HG02885 (cell line): ENCODE data around the gene OXGR1.

ENCODE experiments used
- ATAC-seq: cut with Tn5 transposase; IDR thresholded peaks from one replicate; pipeline ENCODE4 v1.9.1; 2021; ENCODE audit warnings: mild to moderate bottlenecking; ENCODE audit not compliant: unreplicated experiment, poor library complexity

Gene OXGR1

DNA sequence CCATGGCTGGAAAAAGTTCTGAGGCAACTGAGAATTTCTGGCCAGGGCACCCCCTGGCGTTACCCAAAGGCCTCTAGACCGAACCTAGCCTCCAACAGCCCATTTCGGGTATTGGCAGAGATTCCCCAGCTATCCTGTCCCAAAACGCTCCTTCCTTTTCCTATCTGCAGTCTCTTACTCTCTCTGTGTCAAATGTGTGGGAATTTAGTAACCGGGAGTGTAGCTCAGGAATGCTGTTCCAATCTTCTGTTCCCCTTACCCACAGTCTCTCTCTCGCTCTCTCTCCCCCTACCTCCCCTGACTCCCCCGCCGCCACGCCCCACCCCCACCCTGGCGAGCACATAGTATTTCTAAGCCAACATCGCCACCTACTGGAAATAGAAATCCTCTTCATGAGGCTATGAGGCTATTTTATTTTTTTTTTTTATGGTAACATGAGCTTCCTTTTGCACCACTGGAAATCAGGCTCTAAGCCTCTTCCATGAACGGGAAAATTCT, 27.0 kb downstream of the OXGR1 start:
- ATAC-seq: no peak

- no peak for ATAC-seq
Measured at GRCh38 chr13:96966415-96967102, 27.7 kb downstream of the OXGR1 start.

DNA sequence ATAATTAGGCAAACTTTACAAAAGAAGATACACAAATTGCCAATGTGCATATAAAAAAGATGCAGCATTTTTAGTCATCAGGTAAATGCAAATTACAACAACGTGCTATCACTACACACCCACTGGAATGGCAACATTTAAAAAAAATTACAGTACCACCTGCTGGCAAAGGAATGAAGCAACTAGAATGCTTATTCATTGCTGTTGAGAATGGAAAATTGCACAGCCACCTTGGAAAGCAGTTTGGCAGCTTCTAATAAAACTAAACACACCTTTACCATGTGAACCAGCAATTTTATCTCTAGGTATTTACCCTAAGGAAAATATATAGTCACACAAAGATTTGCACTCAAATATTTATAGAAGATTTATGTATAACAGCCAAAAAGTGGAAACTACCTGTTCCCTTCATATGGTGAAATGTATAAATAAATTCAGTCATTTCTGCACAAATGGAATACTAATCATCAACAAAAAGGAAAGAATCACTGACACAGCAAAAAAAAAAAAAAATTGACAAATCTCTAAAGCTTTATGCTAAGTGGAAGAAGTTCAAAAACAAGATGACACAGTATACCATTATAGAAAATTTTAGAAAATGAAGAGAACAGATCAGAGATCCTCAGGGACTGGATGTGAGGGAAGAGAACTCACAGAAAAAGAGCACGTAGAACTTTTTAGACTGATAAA, 30.3 kb downstream of the OXGR1 start:
- no peak for ATAC-seq

DNA sequence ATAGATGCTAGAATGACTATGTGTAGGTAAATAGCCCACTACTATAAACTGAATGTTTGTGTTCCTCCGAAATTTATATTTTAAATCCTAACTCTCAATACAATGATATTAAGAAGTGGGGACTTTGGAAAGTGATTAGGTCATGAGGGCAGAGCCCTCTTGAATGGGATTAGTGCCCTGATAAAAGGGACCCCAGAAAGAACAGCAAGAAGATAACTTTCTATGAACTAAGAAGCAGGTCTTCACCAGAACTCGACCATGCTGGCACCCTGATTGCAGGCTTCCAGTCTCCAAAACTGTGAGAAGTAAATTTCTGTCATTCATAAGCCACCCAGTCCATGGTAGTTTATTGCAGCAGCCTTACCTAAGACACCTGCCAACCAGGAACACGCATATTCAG, 33.9 kb downstream of the OXGR1 start:
- ATAC-seq: no peak

DNA sequence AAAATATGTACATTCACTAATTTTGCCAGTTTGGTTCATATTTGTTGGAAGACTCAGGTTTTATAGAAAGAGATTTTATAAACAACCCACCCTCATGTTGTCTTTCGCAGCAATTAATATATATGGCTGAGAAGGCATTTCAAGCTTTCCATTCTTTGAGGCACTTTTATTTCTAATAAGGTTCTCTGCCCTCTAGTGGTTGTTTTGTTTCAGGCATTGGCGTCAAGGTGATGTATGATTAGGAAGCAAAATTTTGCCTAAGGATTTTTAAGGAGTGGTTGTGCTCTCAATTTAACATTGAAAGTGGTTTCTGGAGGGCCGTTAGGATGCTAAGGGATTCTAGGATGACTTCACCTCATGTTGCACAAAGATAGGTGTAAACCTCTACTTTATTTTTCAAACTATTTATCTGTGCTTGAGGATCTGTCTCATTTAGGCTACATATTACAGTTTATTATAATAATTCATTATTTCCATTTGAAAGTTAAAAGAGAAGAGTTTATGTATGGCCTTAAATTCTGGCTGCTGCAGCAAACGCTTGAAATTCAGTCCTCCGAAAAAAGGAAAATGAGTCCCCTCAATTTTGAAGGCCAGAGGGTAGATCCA, 35.9 kb downstream of the OXGR1 start:
- ATAC-seq: peak; percentile 65

DNA sequence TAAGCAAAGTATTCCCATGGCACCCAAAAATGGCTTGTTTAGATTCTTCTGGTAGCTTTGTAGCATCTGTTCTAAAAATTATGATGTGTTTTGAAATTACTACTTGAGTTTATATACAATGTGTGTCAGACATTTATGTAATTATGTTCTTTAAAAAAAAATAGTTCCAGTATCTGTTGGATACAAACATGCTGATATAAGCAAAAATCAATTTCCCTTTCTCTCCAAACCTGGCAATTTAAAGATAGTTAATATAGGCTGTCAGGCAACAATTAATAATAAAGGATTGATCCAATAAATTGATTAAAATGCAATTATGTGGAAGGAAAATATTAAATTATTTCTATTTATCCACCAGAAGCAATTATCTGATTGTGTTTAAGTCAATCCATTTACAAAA, 41.7 kb downstream of the OXGR1 start:
- no peak for ATAC-seq

DNA sequence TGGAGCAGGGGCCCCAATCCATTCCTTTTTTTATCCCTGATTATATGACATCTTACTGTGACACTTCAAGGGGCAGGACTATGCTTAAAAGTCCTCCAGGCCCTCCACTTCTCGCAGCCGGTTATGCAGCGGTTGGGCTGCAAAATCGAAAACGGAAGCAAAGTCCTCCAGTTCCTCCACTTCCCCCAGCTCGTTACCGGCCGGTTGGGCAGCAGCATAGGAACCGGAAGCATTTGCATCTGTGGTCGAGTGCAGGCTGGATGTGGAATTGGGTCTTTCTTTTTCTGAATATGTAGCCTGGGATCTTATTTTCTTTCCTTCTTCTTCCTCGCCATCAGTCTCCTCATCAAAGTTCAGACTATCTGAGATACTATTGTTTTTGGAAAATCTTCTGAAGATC, 46.1 kb downstream of the OXGR1 start:
- ATAC-seq: no peak

DNA sequence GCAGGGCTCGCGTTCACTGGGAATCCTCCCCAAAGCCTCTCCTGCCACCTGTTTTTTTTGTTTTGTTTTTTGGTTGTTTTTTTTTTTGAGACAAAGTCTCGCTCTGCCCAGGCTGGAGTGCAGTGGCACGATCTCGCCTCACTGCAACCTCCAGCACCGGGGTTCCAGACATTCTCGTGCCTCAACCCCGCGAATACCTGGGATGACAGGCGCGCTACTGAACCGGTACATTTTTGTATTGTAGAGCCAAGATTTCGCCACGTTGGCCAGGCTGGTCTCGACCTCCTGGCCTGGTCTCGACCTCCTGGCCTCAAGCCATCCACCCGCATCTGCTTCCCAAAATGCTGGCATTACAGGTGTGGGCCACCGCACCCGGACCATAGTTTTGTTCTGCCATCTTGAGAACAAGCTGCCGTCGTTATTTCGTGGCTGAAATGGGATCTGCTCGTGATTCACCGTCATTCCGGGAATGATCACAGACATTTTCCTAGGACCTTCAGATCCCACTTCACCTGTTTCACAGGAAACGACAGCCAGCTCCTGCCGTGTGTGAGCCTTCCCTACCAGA, 46.8 kb downstream of the OXGR1 start:
- no peak for ATAC-seq

GRCh38 chr13:96946709-96947311, 47.5 kb downstream of the OXGR1 start:
- no peak for ATAC-seq

GRCh38 chr13:96940961-96941360, 53.3 kb downstream of the OXGR1 start:
- no peak for ATAC-seq

DNA sequence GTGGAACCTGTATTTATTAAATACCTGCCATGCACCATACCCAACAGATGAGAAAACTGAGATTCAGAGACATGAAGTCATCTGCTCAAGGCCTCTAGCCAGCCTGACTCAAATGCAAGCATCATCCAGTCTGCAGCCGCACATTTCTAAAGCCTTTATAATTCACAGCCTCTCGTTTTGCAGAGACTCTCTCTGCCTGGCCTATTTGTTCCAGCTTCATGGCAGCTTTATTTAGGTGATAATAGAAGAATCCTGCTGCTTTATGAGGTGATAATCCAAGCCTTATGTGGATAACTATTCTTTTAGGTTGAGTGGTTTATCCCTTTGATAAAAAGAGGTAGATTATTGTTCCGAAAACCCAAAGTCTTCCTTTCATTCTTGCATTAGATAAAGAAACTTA, 58.4 kb downstream of the OXGR1 start:
- ATAC-seq: no peak
